MM.1S (cell line): ENCODE data around the gene MIF.

ENCODE experiments used
- DNase-seq: peaks from one replicate; pipeline ENCODE4 v3.0.0-alpha.2; 2015
- H2AFZ ChIP-seq: fragments of 300-600 bp; sonication (generic); 2 replicates; pipeline ENCODE4 v1.6.0; 2016; ENCODE audit warnings: antibody characterized with exemption, low read length
- H3F3A ChIP-seq: fragments of 300-600 bp; sonication (generic); 2 replicates; pipeline ENCODE4 v1.6.1; 2016; ENCODE audit warnings: mild to moderate bottlenecking, antibody characterized with exemption, low read length, moderate library complexity, mixed read lengths; ENCODE audit not compliant: insufficient read depth
- H3K27ac ChIP-seq: fragments of 300-600 bp; sonication (generic); 2 replicates; pipeline ENCODE4 v1.5.1; 2016; ENCODE audit warnings: mild to moderate bottlenecking, low read length
- H3K27me3 ChIP-seq: fragments of 300-600 bp; sonication (generic); replicated peaks from 2 replicates; pipeline ENCODE4 v1.6.0; 2016; ENCODE audit warnings: low read length; ENCODE audit not compliant: insufficient read depth
- H3K36me3 ChIP-seq: fragments of 300-600 bp; sonication (generic); replicated peaks from 2 replicates; pipeline ENCODE4 v1.6.1; 2016; ENCODE audit warnings: mild to moderate bottlenecking, low read length, mixed read lengths; ENCODE audit not compliant: insufficient read depth
- H3K4me1 ChIP-seq: fragments of 300-600 bp; sonication (generic); 2 replicates; pipeline ENCODE4 v1.6.1; 2016; ENCODE audit warnings: low read length, mixed read lengths
- H3K4me2 ChIP-seq: fragments of 300-600 bp; sonication (generic); 2 replicates; pipeline ENCODE4 v1.6.0; 2016; ENCODE audit warnings: low read depth, low read length
- H3K4me3 ChIP-seq: fragments of 300-600 bp; sonication (generic); 2 replicates; pipeline ENCODE4 v1.5.1; 2016; ENCODE audit warnings: low read length, mixed read lengths
- H3K79me2 ChIP-seq: fragments of 300-600 bp; sonication (generic); 2 replicates; pipeline ENCODE4 v1.6.1; 2016; ENCODE audit warnings: mixed run types, low read length, mixed read lengths
- H3K9ac ChIP-seq: fragments of 300-600 bp; sonication (generic); 2 replicates; pipeline ENCODE4 v1.6.1; 2016; ENCODE audit warnings: low read length, mixed read lengths
- H3K9me2 ChIP-seq: fragments of 300-600 bp; sonication (generic); replicated peaks from 2 replicates; pipeline ENCODE4 v1.6.1; 2016; ENCODE audit warnings: mild to moderate bottlenecking, low read length, mixed read lengths; ENCODE audit not compliant: insufficient read depth
- H3K9me3 ChIP-seq: fragments of 300-600 bp; sonication (generic); replicated peaks from 2 replicates; pipeline ENCODE4 v1.6.1; 2016; ENCODE audit warnings: mild to moderate bottlenecking, low read length, mixed read lengths; ENCODE audit not compliant: insufficient read depth
- H4K20me1 ChIP-seq: fragments of 300-600 bp; sonication (generic); 2 replicates; pipeline ENCODE4 v1.6.1; 2016; ENCODE audit warnings: mild to moderate bottlenecking, low read length, moderate library complexity, mixed read lengths; ENCODE audit not compliant: insufficient read depth
- CTCF ChIP-seq: fragments of 300-600 bp; sonication (generic); IDR thresholded peaks from 2 replicates; pipeline ENCODE4 v1.5.1; 2016; ENCODE audit warnings: antibody characterized with exemption, low read length, mixed read lengths
- EZH2 ChIP-seq: fragments of 300-600 bp; sonication (generic); optimal IDR thresholded peaks from 2 replicates; pipeline ENCODE3; 2017; ENCODE audit warnings: low read depth, mild to moderate bottlenecking, antibody characterized with exemption, low read length, mixed read lengths
- EZH2phosphoT487 ChIP-seq: fragments of 300-600 bp; sonication (generic); IDR thresholded peaks from 2 replicates; pipeline ENCODE4 v1.6.1; 2018; ENCODE audit warnings: antibody characterized with exemption, low read length

The MIF gene

GRCh38 chr22:23893945-23894709 is at the start of gene MIF:
TSS of gene MIF (plus strand) at chr22:23894383. CDS start at chr22:23894475, 92 bp downstream.
- TF ChIP-seq EZH2phosphoT487 (no peak), EZH2 (no peak), CTCF (peak; percentile 80)
- peak within 1 kb of the TSS; percentile 99 for H3K9ac ChIP-seq
- peak within 1 kb of the TSS; percentile 95 for H3K4me3 ChIP-seq
- no peaks in the 10 kb centered on the region for H3K27me3 ChIP-seq
- peak within 1 kb of the TSS; percentile 95 for H3K27ac ChIP-seq
- no peaks in the 10 kb centered on the region for H3K9me2 ChIP-seq
- H4K20me1 ChIP-seq, result peaks cover 8% of the 10 kb centered on the region; the same call in 1 of the 2 replicates
- H3K9me3 ChIP-seq, result no peaks in the 10 kb centered on the region
- H3K36me3 ChIP-seq, result peaks cover 7% of the 10 kb centered on the region; the same call in 1 of the 2 replicates
- peak within 1 kb of the TSS; percentile 79 for H2AFZ ChIP-seq
- H3K4me1 ChIP-seq, result peaks cover 9% of the 10 kb centered on the region
- DNase-seq, result peak; percentile 97
- H3K4me2 ChIP-seq, result peak within 1 kb of the TSS; percentile 79
- H3K79me2 ChIP-seq, result peaks cover 27% of the 10 kb centered on the region
- H3F3A ChIP-seq, result peaks cover 25% of the 10 kb centered on the region

- Histone ChIP-seq H3K4me1 (peaks cover 68% of the 10 kb centered on the region), H3K36me3 (no peaks in the 10 kb centered on the region), H3K9me2 (no peaks in the 10 kb centered on the region), H4K20me1 (no peaks in the 10 kb centered on the region), H2AFZ (no peak overlapping the region), H3K9ac (peak overlapping the region; percentile 99), H3K9me3 (no peaks in the 10 kb centered on the region), H3K27me3 (no peaks in the 10 kb centered on the region), H3K79me2 (peaks cover 15% of the 10 kb centered on the region), H3K4me2 (peak overlapping the region; percentile 100), H3F3A (peaks cover 61% of the 10 kb centered on the region), H3K27ac (peak overlapping the region; percentile 100), H3K4me3 (peak overlapping the region; percentile 71)
- DNase-seq, result no peak
- TF ChIP-seq EZH2, result no peak
- no peak for TF ChIP-seq CTCF
- no peak for TF ChIP-seq EZH2phosphoT487
These were observed 49.4 kb upstream of the MIF start for GRCh38 chr22:23844739-23845202.

- Histone ChIP-seq H3K36me3 (no peaks in the 10 kb centered on the region), H3K9me2 (no peaks in the 10 kb centered on the region), H3K79me2 (peaks cover 15% of the 10 kb centered on the region), H3K4me2 (peak overlapping the region; percentile 100), H3K27me3 (no peaks in the 10 kb centered on the region), H2AFZ (no peak overlapping the region), H3K9me3 (no peaks in the 10 kb centered on the region), H4K20me1 (no peaks in the 10 kb centered on the region), H3K9ac (peak overlapping the region; percentile 99), H3F3A (peaks cover 61% of the 10 kb centered on the region), H3K4me1 (peaks cover 62% of the 10 kb centered on the region), H3K27ac (peak overlapping the region; percentile 100), H3K4me3 (peak overlapping the region; percentile 71)
- DNase-seq, result no peak
- TF ChIP-seq CTCF, result no peak
These were observed 48.7 kb upstream of the MIF start for GRCh38 chr22:23845265-23846080.
